ENCODE data around the gene EFNA2.
"Not testable (repeated sequence)": the region's sequence is repeated elsewhere in the genome, so short reads cannot be mapped to it uniquely, and the experiment has no call there.

Gene EFNA2

DNA sequence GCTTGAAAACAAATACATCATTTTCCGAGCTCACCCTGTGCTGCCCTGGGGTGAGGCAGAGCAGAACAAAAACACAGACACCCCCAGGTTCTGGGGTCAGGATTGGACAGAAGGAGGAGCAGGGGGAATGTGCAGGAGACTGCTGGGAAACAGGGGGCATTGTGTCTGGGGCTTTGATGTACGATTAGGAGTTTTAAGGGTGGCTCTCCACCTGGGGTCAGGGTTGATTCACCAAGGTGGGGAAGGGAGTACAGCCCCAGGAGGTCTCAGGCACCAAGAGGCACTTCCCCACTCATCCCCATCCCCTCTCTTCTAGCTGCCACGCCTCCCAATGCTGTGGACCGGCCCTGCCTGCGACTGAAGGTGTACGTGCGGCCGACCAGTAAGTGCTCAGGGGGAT lies 12.6 kb downstream of the EFNA2 start:
- no peak for DNase-seq (ENCODE audit: low read depth)

DNA sequence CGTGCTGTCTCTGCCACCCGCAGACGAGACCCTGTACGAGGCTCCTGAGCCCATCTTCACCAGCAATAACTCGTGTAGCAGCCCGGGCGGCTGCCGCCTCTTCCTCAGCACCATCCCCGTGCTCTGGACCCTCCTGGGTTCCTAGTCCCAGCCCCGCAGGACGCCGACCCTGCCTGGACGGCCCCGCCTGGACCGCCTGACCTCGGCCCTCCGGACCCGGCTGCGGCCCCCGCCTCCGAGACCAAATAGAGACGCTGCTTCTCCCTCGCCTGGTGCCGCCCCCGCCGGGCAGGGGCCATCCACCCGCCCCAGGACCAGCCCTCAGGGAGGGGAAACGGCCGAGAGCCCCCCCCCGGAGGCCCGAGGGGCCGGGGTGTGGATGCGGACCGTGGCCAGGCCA lies 14.1 kb downstream of the EFNA2 start:
- no peak for DNase-seq (ENCODE audit: low read depth)

DNA sequence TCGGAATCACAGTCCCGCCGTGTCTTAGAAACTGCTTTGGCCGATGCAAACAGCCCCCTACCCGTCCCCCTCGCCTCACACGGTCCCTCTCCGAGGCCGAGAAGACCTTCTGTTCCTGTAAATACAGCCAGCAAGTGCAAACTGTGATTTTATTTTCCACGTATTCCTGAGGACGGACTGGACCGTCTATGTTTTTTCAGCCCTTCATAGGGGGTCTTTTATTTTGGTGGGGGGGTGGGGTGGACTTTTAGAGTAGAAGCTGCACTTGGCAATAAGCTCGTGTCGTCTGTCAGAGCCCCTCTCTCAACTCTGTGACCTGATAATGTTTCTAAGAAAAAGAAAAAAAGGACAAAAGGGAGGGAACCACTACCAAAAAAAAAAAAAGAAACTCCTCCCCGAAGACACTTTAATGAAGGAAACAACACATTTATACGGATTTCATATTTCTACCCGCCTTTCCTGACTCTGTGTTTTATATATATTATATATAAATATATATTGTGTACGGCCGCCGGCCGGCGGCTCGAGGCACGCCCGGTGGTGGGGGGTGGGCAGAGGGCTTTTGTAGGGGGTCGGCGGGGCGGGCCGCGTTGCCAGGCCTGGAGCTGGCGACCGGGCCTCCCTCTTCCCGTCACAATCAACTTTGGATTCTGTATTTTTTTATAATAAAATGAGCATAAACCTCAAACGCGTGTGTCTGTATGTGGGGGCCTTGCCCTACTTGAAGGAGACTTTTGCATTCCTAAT lies 15.2 kb downstream of the EFNA2 start:
- DNase-seq (ENCODE audit: low read depth), result no peak

DNA sequence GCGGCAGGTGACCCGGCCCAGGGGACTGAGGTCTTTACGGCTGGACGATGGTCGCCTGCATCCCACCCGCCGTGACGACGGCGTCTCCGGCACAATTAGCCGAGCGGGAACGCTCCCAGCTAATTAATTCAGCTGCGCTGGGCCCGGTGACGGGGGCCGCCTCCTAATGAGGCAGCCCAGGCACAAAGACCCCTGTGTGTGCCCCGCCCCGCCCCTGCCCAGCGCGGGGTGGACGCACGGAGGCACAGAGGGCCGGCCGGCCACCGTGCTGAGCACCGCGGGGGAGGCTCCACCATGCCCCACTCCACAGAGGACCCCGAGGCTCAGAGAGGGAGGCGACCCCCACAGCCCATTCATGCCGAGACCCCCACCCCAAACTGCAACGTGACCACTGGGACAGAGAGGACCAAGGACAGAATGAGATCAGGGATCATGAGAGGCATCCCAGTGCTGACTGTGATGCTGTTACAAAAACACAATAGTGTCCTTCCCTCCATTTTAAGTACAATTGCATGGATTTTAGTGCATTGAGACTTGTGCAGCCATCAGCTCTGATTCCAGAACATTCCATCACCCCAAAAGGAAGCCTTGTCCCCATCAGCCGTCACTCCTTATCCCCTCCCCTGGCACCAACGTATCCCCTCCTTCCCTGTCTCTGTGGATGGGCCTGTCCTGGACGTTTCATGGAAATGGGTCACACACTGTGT lies 17.0 kb downstream of the EFNA2 start:
- no peak for DNase-seq (ENCODE audit: low read depth)

DNA sequence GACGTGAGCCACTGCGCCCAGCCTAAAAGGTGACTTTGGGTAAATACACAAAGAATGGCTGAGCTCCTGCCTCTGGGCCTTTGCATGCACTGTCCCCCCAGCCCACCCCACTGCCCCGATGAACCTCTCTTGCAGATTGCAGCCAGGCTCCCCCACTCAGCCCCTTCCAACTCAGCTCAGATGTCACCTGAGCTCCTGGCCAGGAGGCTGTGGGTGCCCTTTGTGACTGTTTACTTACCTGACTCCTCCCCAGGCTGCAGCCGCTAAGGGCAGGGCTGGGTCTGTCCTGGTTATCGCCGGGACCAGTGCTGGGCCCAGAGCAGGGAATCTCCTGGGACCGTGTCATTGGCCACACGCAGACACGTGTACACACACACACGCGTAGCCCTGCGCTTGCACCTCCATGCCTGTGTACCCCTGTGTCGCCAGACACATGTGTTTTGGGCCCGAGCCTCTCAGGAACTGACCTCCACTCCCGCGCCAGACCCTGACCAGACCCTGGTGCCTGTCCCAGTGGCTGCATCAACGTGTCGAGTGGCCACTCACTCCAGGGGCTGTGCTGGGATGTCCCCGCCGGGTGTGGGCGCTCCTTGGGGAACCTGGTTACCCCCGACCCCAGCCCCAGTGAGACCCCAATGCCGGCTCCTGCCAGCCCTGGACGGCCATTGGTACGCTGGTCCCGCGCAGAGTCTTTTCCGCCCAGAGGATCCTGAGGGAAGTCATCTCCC lies 18.7 kb downstream of the EFNA2 start:
- DNase-seq (ENCODE audit: low read depth), result no peak

DNA sequence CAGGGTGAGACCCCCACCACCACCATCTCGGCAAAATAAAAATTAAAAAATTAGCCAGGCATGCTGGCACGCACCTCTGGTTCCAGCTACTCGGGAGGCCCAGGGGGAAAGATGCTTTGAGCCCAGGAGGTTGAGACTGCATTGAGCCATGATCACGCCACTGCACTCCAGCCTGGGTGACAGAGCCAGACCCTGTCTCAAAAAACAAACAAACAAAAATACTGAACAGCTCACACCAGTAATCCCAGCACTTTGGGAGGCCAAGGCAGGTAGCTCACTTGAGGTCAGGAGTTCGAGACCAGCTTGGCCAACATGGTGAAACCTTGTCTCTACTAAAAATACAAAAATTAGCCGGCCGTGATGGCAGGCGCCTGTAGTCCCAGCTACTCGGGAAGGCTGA lies 19.7 kb downstream of the EFNA2 start:
- not testable (repeated sequence) for DNase-seq (ENCODE audit: low read depth)

DNA sequence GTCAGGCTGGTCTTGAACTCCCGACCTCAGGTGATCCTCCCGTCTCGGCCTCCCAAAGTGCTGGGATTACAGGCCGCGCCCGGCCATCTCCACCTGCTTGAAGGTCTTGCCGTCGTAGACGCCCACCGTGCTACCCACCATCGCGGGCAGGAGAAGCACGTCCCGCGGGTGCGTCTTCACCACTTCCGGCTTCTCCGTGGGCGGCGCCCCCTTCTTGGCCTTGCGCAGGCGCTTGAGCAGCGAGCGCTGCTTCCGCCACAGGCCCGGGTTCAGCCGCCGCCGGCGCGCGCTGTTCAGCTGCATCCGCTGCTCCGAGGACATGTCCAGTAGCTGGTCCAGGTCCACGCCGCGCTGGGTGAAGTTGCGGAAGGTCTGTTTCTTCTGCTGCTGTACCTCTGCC lies 21.6 kb downstream of the EFNA2 start:
- DNase-seq (ENCODE audit: low read depth), result no peak

DNA sequence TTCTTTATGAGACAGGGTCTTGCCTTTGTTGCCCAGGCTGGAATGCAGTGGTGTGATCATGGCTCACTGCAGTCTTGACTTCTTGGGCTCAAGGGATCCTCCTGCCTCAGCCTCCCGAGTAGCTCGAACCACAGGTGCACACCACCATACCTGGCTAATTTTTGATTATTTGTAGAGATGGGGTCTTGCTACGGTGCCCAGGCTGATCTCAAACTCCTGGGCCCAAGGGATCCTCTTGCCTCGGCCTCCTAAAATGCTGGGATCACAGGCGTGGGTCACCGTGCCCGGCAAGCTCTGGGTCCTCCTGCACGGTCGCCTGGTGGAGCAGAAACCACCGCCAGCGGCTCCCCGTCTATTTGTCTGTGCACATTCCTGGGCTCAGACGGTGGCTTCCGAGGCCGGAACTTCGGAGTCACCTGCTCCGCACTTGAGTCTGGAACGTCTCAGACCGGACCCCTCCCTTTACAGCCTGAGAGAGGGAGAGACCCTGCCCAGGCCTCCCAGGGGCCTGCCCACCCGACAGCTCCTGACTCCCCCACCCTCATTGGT lies 22.2 kb downstream of the EFNA2 start:
- no peak for DNase-seq (ENCODE audit: low read depth)

DNA sequence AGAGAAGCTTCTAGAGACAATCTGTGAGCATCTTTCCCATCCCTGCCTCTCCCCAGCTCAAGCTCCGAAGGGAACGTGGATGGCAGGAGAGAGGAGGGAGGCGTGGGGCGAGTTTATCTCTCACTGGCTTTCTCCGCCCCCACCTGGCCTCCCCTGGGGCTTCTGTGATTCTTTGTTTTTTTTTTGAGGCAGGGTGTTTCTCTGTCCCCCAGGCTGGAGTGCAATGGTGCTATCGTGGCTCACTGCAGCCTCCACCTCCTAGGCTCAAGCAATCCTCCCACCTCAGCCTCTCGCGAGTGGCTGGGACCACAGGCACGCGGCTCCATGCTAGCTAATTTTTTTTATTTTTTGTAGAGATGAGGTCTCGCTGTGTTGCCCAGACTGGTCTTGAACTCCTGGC lies 23.0 kb downstream of the EFNA2 start:
- no peak for DNase-seq (ENCODE audit: low read depth)

DNA sequence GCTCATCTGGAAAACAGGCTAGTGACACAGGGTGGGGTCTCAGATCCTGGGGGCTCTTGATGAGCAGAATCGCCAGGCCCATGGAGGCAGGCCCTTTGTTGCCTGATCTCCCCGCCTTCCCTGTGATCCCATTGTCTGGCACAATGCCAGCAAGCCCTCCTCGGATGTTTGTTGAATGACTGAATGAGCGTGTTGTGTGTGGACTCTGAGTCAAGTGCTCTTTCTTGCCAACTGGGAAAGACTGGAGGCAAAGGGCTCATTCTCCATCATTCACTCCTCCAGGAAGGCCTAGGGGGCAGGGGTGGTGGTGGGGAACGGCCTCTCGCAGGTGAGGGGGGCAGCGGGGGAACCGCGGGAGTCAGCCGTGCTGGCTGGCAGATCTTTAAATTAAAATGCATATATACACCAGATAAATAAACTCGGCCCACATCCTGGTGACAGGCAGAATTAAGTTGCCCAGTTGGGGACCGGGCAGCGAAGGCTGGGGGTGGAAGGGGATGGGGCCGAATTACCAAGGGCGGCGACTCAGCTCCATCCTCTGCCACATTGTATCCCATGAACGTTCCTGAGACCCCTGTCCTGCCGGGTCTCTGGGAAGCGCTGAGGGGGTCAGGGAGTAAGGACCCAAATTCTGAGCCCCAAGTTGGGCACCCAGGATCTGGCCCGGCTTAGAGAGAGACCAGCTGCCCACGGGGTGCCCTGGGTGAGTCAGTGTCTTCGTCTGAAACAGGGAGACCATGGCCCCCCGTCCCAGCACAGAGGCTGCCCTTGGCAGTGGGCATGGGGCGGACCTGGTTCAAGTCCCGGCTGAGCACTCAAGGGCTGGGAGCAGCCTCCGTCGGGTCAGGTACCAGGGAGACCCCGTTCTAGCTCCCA lies 24.5 kb downstream of the EFNA2 start:
- no peak for DNase-seq (ENCODE audit: low read depth)

DNA sequence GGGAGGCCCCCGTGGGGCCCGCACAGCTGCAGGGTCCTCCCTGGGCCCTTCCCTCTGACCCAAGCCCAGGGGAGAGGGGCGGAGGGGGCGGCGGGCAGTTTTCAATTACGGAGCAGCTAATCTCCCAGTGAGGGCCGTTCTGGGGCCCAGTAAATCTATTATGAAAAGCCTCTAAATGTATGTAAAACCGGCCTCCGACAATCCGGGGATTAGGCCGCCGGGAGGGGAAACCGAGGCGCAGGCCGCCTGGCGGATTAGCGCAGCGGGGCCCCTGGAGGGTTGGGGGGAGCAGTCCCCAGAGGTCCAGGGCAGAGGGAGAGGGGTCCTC lies 25.1 kb downstream of the EFNA2 start:
- no peak for DNase-seq (ENCODE audit: low read depth)

DNA sequence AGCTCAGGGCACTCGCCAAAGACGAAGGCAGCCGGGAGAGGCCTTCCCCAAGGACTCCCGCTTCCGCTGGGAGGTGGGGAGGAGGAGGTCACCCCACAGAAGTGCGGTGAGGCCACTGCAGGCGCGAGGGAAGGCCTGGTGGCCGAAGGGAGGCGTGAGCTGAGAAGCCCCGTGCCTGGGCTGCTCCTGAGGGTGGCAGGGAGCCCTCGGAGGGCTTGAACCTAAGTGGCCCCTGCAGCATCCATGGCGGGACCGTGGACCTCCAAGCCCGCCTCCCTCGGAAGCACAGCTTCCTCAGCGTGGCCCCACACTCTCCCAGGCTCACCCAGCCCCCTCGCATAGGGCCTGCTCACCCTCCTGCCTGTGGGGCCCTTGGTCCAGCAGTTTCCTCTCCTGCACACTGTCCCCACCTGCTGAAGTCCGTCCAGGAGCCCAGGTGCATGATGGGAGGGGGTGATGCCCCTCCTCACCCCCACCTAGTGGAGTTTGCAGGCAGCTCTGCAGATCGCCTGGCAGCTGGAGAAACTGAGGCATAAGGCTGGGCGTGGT lies 25.9 kb downstream of the EFNA2 start:
- no peak for DNase-seq (ENCODE audit: low read depth)

DNA sequence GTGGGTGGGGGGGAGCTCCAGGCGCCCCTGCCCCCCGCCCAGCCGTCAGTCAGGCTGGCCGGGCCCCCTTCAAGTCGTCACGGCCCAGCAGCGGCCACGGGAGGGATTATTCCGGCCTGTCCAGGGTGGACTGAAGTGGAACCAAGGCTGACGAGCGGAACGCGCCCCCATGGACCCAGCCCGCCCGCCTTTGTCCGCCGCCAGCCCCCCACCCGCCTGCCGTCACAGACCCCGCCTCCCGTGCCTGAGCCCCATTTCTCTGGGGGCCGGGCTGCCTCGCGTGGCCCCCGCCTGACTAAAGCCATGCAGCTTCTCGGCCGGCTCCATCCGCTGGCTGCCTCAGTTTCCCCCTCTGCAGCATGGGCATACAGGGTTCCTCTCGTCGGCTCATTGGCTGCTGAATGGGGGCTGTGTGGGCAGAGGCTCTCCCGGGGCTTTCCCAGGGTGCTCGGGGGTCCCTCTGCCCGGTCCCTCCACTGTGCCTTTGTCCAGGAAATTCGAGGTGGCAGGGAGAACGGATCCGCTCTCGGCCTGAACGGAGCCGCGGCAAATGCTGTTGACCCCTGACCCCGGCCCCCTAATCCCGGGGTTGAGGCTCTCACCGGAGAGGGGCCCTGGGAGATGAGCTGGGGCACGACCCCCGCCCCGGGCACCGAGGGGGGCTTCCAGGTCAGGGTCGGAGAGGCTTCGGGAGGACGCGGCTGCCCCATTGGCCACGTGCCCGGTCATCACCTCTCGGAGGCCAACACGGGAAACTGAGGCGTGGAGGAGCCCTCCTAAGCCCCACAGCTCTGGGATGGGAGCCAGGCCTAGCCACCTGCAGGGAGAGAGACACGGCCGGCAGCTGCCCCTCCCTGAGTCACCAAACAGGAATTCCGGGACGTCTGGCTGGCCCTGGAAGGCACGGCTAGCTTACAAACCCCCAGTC lies 27.4 kb downstream of the EFNA2 start:
- peak; percentile 26 for DNase-seq (ENCODE audit: low read depth)

DNA sequence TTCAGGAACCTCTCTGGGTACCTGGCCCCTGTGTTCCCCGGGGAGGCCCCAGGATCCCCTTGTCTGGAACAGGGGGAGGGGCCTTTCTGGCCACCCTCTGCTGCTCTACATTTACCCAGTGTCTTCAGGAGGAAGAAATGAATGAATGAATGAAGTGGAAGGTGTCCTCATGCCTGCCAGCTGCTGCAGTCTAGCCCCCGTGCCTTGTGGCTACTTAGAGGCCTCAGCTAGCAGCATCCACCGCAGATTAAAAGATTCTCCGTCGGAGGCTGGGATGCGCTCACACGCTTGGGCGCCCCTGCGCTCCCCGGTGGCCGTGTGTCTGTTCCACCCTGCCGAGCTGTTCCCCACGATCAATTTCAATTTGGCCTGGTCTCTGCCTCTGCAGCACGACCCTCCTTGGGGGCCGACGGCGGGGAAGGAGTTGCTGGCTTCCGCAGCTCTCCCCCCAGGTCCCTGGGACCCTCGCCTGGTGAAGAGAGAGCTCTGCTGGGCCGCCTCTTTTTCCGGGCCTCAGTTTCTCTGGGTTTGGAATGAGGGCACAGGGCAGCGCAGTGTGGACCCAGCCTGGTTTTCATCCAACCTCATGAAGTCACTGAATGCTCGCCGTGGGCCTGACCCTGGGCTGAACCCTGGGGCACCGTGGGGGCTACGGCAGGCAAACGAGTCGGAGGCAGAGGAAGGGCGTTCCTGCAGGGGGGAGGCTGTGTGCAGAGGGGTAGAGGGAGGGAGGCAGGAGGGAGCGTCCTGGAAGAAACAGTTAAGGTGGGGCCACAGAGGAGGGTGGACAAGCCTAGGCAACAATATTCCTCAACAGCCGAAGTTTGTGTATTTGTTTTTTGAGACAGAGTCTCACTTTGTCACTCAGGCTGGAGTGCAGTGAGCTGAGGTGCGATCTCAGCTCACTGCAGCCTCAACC lies 28.3 kb downstream of the EFNA2 start:
- no peak for DNase-seq (ENCODE audit: low read depth)

DNA sequence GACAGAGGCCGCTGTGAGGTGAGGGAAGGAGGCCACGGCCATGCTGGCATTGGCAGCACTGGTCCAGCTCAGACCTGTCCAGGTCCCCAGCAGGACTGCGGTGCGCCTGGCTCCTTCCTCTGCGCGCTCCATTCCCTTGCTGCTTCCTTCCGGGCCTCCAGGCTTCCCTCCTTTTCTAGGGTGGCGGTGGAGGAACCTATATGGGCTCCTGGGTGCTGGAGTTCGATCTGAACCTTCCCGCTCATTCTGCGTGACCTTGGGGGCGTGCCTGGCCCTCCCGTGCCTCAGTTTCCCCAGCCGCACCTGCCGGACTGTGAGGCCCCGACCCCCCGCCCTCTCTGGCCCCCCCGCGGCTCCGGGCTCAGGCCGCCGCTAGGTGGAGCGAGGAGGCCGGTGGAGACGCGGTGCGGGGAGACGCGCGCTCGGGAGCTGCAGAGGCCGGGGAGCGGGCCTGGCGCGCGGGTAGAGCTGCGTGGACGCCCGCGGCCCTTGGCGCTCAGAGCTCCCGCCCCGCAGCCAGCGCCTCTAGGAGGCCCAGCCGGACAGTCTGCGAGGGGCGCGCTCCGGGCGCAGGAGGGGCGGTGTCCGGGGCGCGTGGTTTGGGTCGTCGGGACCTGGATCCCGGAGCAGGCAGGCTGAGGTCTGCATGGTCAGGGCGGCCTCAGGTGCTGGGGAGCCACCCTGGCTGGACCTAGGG lies 29.9 kb downstream of the EFNA2 start:
- DNase-seq (ENCODE audit: low read depth), result no peak

DNA sequence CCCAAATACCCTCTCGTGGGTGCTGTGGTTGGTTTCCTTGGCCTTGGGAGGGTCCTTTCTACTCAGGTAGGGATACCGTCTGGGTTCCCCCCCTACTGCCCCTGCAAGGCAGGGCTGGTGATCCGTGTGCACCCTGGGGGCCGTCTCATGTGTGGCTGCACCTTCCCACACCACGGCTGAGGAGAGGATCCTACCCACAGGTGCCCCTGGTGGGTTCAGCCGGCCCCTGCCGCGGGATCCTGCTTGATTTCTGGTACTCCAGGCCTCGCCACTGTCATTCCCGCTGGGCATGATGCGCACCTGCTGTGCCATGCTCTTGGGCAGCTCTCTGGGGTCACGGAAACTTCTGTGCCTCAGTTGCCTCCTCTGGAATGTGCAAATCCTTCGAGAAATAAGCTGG lies 30.8 kb downstream of the EFNA2 start:
- DNase-seq (ENCODE audit: low read depth), result no peak

DNA sequence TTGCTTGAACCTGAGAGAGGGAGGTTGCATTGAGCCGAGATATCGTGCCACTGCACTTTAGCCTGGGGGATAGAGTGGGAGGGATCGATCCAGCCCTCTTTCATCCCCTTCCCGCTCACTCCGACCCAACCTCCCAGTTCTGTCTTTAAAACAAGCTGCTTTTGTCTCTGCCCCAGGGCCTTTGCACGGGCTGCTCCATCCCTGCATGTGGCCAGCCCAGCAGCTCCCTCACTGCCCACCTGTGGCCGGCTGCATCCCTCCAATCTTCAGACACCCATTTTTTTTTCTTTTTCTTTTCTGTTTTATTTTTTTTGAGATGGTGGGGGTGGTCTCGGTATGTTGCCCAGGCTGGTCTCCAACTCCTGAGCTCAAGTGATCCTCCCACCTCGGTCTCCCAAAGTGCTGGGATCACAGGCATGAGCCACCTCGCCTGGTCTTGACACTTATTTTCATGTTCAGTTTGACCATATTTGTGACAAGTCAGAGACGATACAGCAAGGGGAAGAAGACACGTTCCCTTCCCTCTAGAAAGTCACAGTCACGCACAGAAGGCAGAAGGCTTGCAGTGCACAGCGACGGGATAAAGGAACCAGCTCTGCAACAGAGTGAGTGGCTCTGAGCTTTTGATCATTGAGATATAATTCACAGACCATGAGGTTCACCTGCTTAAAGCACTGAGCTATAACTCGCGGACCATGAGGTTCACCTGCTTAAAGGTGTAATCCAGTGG lies 31.8 kb downstream of the EFNA2 start:
- no peak for DNase-seq (ENCODE audit: low read depth)
